ENCODE measurements around the gene CDHR5.

The CDHR5 gene

GRCh38 chr11:635945-636510 lies 11.3 kb upstream of the CDHR5 start:
- ChIA-PET POLR2A (no interaction called here), CTCF (no interaction called here)
- no peak for TF ChIP-seq CTCF (IDR thresholded peaks at IDR 0.05; ENCODE audit: insufficient read depth, low read length, missing control alignments)
- H3K4me3 ChIP-seq (ENCODE audit: low read depth, low read length), result no peak overlapping the region
- no peak for DNase-seq (ENCODE audit: low read depth, low spot score)

- ChIA-PET CTCF (no interaction called here), POLR2A (no interaction called here)
- no peak for TF ChIP-seq CTCF (IDR thresholded peaks at IDR 0.05; ENCODE audit: insufficient read depth, low read length, missing control alignments)
- no peak overlapping the region for H3K4me3 ChIP-seq (ENCODE audit: low read depth, low read length)
- no peak for DNase-seq (ENCODE audit: low read depth, low spot score)
These were observed 6.1 kb upstream of the CDHR5 start for GRCh38 chr11:630871-631270.

- TF ChIP-seq CTCF (IDR thresholded peaks at IDR 0.05; ENCODE audit: insufficient read depth, low read length, missing control alignments), result no peak
- POLR2A ChIA-PET, result no interaction called here
- CTCF ChIA-PET, result interaction anchor here (1.2 kb wide), 1 partner anchor 98 kb away, joined by 4 read pairs; no protein-coding TSS in a partner anchor
- DNase-seq (ENCODE audit: low read depth, low spot score), result no peak
- no peak overlapping the region for H3K4me3 ChIP-seq (ENCODE audit: low read depth, low read length)
These were observed 4.5 kb upstream of the CDHR5 start for GRCh38 chr11:629237-629583.

GRCh38 chr11:628056-628455 lies 3.3 kb upstream of the CDHR5 start:
- TF ChIP-seq CTCF (IDR thresholded peaks at IDR 0.05; ENCODE audit: insufficient read depth, low read length, missing control alignments), result no peak
- no peak overlapping the region for H3K4me3 ChIP-seq (ENCODE audit: low read depth, low read length)
- no peak for DNase-seq (ENCODE audit: low read depth, low spot score)
- POLR2A ChIA-PET, result no interaction called here
- CTCF ChIA-PET, result no interaction called here

- ChIA-PET CTCF (no interaction called here), POLR2A (no interaction called here)
- no peak for TF ChIP-seq CTCF (IDR thresholded peaks at IDR 0.05; ENCODE audit: insufficient read depth, low read length, missing control alignments)
- no peak for DNase-seq (ENCODE audit: low read depth, low spot score)
- H3K4me3 ChIP-seq (ENCODE audit: low read depth, low read length), result no peak overlapping the region
These were observed 2.5 kb upstream of the CDHR5 start for GRCh38 chr11:627308-627576.

- TF ChIP-seq CTCF (IDR thresholded peaks at IDR 0.05; ENCODE audit: insufficient read depth, low read length, missing control alignments), result no peak
- POLR2A ChIA-PET, result no interaction called here
- CTCF ChIA-PET, result no interaction called here
- H3K4me3 ChIP-seq (ENCODE audit: low read depth, low read length), result no peak within 1 kb of the TSS
- no peak for DNase-seq (ENCODE audit: low read depth, low spot score)
These were observed 1.9 kb upstream of the CDHR5 start, which contains the start of gene SCT for GRCh38 chr11:626475-627307. SCT (minus strand) TSS chr11:627181; CDS start chr11:627143, 38 bp downstream.

Data from AG04449 (cell line).